Jurkat, Clone E6-1 (cell line): ENCODE results near the gene YBX1.
"Not testable (repeated sequence)": the region's sequence is repeated elsewhere in the genome, so short reads cannot be mapped to it uniquely, and the experiment has no call there.

Source experiments
- DNase-seq: peaks from one replicate; pipeline ENCODE4 v3.0.0-alpha.2; 2011; ENCODE audit warnings: low read depth, low spot score
- H3K4me3 ChIP-seq: 2 replicates; pipeline ENCODE4 v1.5.1; 2011; ENCODE audit warnings: mild to moderate bottlenecking, low read length, control low read depth, moderate library complexity

YBX1 gene

DNA sequence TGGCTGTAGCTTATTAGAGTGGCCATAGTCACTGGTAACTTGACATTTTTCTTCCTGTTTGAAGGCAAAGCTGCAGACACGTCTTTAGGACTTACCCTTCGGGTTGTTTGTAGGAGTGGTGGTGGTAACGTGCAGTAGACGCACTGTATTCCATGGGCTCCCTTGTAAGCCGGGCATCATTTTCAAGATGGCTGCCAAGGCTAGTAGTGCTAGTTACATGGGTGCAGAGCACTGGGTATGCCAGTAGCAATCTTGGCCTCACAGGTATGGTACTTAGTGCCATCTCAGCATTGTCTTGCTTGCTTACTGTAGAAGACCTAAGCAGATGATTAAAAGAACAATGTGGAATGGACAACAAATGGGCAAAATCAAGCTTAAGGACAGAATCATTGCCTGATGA is 1.9 kb downstream of the YBX1 start:
- no peak for DNase-seq

DNA sequence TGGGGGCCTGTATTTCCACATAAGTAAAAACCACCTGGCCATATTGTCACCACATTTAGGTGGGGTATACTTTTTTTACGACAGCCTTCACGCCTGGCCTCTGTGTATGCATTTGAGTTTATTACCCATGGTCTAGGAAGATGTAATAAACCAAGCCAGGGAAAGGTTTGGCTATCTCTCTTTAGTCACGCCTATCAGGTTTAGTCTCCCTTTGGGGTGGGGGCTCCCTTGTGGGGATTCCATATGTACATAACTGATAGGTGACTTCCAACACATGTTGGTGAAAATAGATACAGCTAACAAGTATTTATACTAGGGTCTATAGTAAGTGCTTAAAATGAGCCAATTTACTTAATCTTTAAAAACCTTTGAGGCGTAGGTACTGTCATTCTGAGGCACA is 4.2 kb downstream of the YBX1 start:
- DNase-seq, result no peak

More for the DNA sequence above, 1.9 kb downstream of the YBX1 start:
- peak overlapping the region; percentile 90 for H3K4me3 ChIP-seq

DNA sequence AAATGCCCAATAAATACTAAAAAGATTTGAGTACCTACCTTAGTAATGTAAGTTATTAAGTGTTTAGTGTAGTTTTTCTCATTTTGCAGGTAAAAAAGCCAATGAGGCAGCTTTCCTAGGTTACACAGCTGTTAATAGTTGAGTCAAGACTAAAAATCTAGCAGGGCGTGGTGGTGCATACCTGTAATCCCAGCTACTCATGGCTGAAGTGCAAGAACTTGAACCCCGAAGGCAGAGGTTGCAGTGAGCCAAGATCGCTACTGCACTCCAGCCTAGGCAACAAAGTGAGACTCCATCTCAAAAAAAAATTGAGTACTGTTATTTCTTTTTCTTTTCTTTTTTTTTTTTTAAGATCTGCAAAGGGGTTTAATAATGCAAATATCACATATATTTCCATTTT is 7.7 kb downstream of the YBX1 start:
- DNase-seq, result no peak
- H3K4me3 ChIP-seq, result no peak overlapping the region

More for the DNA sequence above, 4.2 kb downstream of the YBX1 start:
- H3K4me3 ChIP-seq, result no peak overlapping the region

DNA sequence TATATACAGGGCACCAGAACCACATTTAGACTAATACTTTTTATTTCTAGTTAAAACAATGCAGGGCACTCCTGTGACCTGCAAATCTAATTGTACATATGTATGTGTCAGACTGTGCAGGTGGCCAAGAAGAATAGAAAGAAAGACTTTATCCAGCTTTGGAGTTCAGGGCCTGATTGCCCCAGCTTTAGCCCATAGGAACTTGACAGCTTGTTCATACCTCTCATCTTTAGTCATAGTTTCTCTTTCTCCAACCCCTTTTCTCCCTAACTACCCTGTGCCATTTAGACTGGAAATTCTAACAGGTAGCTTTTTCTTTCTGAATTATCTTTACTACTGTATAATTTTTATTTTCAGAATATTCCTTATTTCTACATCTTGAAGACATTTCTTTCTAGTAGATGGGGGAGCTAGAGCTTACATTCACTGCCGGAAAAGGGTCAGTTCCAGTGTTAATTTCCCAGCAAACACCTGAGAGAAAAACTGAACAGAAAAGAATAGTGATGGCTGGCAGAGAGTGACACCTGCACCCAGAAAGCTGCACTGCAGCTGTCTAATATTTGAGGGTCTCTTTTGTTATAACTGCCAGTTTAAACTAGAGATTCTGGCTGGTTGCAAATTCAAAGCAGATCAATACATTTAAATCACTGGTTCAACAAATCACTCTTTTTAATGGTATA is 8.4 kb downstream of the YBX1 start:
- no peak for DNase-seq
- no peak overlapping the region for H3K4me3 ChIP-seq

DNA sequence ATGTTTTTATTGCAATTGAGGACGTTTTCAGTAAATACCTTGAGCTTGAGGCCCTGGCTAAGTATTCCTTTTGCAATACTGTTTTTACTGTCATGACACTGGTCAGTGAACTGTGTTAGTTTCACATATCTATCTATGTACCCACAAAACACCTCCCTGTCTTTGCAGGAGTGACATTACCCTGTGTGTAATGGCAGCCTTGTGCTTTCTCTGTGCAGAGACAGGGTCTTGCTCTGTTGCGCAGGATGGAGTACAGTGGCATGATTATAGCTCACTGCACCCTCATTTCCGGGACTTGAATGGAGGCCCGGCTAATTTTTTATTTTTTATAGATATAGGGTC is 8.9 kb downstream of the YBX1 start:
- no peak for DNase-seq
- no peak overlapping the region for H3K4me3 ChIP-seq

DNA sequence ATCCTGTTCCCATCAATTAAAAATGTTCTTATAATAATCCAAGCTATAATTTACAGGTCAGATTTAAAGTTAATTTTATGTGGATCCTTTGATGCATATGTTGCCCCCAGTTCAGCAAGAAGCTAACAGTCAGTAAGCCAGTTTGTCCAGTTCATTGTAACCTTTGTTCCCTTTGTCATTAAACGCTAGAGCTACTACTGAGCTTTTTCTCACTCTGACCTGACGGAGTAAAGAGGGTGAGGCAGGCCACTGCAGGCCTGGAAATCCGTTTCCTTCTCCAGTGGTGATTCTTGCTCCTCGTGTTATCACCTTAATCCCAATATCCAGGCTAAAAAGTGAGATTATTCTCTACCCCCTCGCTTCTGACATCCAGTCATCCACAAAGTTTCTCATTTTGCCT is 10.2 kb downstream of the YBX1 start:
- no peak overlapping the region for H3K4me3 ChIP-seq
- no peak for DNase-seq

DNA sequence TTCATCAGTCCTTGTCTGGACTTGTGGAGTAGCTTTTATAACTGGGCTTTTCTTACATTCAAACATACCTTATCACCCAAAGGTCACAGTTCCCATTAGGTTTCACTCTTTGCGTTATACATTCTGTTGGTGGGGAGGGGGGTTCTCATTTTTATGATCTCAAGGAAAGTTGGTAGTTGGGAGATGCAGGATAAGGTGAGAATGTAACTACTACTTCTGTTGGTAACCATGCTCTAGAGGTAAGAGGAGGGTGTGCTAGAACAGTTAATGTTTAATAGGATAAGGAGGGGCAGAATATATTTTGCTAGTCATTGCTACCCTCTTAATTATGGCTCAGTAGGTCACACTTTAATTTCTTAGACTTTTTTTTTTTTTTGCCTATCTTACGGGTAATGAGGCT is 10.7 kb downstream of the YBX1 start:
- no peak for DNase-seq
- no peak overlapping the region for H3K4me3 ChIP-seq

DNA sequence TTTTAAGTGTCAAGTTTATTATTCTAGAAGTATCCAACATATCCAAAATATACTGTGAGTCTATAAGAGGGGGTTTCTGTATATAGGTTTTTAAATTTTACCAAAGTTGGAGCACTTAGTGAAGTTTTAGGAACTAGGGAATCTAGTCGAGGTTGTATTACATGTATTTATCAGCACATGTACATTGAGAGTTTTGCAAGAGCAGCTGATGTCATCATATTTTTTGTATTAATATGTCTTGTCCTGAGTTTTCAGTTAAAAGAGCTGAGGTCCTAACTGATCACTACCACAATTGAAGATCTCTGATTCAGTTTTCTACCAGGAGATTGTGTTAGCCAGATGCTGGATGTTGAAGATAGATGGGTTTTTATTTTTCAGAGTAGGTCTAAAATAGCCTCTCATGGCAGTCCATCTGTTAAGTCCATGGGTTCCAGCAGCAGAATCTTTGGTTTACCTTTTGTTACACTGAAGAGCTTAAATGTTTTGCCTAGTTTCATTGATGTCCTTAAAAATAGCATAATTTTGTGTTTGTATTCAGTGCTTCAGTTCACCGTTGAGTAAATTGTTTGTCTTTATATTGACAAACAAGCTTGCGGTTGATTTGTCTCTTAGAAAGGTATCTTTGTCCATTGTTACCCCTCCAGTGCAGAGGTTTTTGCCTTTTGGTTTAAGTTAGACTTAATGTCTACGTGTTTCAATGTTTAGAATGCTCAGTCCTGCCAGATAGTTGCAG is 16.0 kb downstream of the YBX1 start:
- no peak overlapping the region for H3K4me3 ChIP-seq
- DNase-seq, result no peak

DNA sequence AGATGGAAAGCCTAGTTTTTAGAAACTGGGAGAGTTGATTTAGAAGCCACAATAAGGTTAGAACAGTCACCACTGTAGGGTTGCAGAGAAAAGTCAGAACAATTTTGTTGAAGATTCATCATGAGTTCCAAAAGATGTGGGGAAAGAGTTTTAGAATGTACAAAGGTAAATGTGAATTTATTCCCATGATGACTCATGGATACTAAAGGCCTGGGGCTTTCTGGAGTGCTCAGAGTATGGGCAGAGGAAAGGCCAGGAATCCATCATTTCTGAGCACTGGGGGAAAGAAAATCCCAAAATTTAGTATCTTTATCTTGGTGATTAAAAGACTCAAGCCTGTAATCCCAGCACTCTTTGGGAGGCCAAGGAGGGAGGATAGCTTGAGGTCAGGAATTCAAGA is 17.8 kb downstream of the YBX1 start:
- no peak overlapping the region for H3K4me3 ChIP-seq
- no peak for DNase-seq

DNA sequence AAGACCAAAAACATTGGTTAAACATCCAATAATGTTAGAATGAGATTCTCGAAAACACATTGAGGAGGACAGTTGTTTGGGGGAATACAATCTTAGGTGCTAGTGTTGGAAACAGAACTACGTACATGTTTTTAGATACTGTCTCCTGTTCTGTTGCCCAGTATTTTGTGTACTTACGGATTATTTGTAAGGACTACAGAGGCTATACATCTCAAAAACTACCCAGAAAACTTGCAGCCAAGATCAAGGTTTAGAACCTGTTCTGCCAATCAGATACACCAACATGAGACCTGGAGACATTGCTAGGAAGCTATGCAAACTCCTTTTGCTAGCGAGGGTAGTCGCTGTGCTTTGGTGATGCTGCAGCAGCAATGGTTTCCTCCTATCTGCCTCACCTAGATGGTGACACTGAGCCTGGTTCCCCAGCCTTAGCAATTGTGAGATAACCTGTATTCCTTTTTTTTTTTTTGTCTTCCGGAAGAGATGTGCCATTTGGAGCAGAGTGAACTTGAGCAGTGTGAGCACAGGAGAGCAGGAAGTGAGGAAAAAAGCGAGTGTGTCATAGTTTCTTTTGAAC is 21.8 kb downstream of the YBX1 start:
- no peak overlapping the region for H3K4me3 ChIP-seq
- DNase-seq, result no peak

DNA sequence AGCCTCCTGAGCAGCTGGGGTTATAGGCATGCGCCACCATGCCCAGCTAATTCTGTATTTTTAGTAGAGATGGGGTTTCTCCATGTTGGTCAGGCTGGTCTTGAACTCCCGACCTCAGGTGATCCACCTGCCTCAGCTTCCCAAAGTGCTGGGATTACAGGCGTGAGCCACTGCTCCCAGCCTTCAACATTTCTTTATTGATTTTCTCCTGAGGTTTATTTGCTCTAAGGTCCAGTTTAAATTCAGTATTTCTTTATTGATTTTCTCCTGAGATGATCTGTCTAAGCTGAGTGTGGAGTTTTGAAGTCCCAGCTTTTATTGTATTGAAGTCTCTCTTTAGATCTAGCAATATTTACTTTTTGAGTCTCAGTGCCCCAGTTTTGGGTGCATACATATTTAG is 30.6 kb downstream of the YBX1 start:
- H3K4me3 ChIP-seq, result not testable (repeated sequence)

DNA sequence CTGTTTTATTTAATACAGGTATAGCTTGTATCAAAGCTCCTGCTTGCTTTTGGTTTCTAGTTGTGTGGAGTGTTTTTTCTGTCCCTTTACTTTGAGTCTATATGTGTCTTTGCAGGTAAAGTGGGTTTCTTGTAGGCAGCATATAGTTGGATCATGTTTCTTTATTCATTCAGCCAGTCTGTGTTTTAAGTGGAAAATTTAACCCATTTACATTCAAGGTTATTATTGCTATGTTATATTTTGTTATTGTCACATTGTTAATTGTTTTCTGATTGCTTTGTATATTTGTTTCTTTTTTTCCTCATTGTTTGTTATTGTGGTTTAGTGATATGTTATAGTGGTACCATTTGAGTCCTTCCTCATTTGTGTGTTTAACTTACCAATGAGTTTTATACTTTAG is 31.1 kb downstream of the YBX1 start:
- H3K4me3 ChIP-seq, result no peak overlapping the region
- no peak for DNase-seq

More for the DNA sequence above, 30.6 kb downstream of the YBX1 start:
- not testable (repeated sequence) for DNase-seq

DNA sequence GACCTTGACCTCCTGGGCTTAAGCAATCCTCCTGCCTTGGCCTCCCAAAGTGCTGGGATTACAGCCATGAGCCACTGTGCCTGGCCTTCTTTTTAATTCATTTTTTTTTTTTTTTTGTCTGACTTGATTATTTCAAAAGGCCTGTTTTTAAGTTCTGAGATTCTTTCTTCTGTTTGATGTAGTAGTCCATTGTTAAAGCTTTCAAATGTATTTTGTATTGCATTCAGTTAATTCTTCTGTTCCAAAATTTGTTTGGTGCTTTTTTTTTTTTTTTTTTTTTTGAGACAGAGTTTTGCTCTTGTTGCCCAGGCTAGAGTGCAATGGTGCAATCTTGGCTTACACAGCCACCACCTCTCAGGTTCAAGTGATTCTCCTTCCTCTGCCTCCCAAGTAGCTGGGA is 32.2 kb downstream of the YBX1 start:
- H3K4me3 ChIP-seq, DNase-seq: not testable (repeated sequence)

DNA sequence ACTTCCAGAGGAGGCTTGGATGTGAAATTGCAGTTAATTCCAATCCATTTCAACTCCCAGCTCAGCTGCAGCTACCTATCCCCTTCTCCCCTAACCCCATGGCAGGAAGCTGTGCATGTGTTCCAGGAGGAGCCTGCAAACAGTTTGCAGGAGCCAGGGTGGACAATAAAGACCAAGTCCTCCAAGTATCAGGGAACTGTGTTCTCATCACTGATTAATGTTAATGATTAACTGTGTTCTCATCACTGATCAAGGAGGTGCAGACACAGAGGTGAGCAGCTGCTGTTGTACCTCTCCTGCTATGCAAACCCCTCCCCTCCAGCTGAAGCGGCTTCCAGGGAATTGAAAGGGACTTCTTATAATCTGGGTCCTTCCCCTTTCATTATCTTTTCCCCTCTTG is 38.6 kb downstream of the YBX1 start:
- no peak overlapping the region for H3K4me3 ChIP-seq
- DNase-seq, result no peak

DNA sequence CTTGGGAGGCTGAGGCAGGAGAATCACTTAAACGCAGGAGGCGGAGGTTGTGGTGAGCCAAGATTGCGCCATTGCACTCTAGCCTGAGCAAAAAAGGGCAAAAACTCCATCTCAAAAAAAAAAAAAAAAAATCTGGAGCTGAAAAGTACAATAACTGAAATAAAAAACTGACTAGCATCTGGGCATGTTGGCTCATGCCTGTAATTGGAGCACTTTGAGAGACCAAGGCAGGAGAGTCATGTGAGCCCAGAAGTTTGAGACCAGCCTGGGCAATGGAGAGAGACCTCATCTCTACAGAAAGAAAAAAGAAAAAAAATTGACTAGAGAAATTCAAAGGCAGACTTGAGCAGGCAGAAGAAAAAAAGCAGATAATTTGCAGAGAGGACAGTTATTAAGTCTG is 39.7 kb downstream of the YBX1 start:
- no peak overlapping the region for H3K4me3 ChIP-seq
- no peak for DNase-seq

DNA sequence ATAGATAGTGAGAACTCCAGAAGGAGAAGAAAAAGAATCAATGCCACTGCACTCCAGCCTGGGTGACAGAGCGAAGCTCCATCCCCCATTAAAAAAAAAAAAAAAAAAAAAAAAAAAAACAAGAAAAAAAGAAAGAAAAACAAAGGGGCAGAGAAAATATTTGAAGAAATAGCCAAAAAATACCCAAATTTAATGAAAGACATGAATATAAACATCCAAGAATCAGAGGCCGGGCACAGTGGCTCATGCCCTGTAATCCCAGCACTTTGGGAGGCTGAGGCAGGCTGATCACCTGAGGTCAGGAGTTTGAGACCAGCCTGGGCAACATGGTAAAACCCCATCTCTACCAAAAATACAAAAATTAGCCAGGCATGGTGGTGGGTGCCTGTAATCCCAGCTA is 40.2 kb downstream of the YBX1 start:
- H3K4me3 ChIP-seq, DNase-seq: not testable (repeated sequence)

DNA sequence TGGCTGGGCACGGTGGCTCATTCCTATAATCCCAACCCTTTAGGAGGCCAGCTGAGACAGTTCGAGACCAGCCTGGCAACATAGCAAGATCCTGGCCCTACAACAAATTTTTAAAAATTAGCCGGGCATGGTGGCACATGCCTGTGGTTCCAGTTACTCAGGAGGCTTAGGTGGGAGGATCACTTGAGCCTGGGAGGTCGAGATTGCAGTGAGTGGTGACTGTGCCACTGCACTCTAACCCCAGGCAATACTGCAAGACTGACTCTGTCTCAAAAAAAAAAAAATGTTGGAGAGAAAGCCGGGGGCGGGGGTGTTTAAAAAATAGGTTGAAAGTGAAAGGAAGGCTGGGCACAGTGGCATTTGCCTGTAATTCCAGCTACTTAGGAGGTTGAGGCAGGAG is 41.3 kb downstream of the YBX1 start:
- no peak overlapping the region for H3K4me3 ChIP-seq
- no peak for DNase-seq

DNA sequence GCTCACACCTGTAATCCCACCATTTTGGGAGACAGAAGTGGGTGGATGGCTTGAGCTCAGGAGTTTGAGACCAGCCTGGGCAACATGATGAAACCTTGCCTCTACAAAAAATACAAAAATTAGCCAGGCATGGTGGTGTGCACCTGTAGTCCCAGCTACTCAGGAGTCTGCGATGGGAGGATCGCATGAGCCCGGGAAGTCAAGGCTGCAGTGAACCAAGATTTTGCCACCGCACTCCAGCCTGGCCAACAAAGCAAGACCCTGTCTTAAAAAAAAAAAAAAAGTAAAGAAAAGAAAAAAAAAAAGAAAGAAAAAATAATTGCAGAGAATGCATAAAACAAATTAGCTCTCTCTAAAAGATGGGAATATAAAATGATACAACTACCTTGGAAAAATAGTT is 43.6 kb downstream of the YBX1 start:
- H3K4me3 ChIP-seq, DNase-seq: not testable (repeated sequence)

DNA sequence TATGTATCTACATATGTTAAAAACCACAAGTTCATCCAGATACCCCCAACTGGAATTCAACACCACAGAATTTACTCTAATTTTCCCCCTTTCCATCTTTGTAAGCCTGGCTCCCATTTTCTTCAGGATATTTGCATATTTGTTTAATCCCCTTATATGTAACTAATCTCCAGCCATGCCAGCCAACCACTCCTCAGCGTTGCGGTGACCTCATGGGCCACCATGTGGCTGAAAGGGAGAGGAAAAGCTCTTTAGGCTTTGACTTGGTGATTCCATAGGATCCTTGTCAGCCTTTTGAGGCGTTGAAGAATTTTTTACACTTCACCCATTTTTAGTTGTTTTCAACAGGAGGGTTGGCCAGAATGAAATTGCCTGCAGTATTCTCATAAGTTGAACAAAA is 47.8 kb downstream of the YBX1 start:
- DNase-seq, result no peak
- H3K4me3 ChIP-seq, result no peak overlapping the region

DNA sequence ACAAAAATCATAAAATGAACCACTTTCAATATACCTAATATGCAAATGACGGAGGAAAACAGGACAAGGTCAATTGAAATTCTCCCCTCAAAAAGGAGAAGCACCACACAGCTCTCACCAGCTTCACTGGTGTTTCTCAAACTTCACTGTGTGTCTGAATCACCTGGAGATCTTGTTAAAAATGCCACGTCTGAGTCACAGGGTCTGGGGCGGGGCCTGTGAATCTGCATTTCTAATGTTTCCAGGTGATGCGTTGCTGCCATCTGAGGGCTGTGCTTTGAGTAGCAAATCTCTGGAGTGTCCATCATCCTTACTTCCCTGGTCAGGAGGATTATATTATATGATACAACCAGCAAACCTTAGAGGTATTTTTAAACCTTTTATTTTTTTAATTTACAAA is 48.8 kb downstream of the YBX1 start:
- no peak overlapping the region for H3K4me3 ChIP-seq
- DNase-seq, result no peak

DNA sequence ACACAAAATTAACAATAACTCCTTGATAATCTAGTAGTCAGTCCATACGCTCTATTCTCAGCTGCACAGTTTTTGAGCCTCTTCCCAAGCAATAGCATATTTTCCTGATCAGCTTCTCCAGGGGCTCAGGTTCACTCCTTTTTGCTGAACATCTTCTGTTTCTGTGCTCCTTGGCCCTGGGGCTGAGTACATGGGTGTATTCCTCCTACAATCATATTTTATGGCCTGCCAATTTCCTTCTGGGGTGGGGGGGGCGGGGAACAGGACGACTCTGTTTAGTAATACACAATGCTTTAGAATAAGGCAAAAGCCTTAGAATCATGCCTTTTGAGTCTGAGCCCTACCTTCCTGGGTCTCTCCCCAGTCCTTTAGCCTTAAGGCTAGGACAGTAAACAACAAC is 49.4 kb downstream of the YBX1 start:
- DNase-seq, result no peak
- H3K4me3 ChIP-seq, result no peak overlapping the region
